Fibroblast of pulmonary artery (primary cell): Measurements from ENCODE around the gene CARD11.
"Not testable (repeated sequence)": the region's sequence is repeated elsewhere in the genome, so short reads cannot be mapped to it uniquely, and the experiment has no call there.

ENCODE experiments used
- DNase-seq: peaks from one replicate; pipeline ENCODE4 v3.0.0-alpha.2; 2010; ENCODE audit warnings: low read depth
- H3K4me3 ChIP-seq: replicated peaks from 2 replicates; pipeline ENCODE4 v1.5.1; 2011; ENCODE audit warnings: low read depth, mild to moderate bottlenecking, control low read depth, low read length, moderate library complexity
- TF ChIP-seq, protein P1 (sequence below): IDR thresholded peaks from 2 replicates; pipeline ENCODE4 v1.5.1; 2011; ENCODE audit warnings: mild to moderate bottlenecking, control low read depth, low read length, inconsistent platforms; ENCODE audit errors: missing control alignments

CARD11 gene

DNA sequence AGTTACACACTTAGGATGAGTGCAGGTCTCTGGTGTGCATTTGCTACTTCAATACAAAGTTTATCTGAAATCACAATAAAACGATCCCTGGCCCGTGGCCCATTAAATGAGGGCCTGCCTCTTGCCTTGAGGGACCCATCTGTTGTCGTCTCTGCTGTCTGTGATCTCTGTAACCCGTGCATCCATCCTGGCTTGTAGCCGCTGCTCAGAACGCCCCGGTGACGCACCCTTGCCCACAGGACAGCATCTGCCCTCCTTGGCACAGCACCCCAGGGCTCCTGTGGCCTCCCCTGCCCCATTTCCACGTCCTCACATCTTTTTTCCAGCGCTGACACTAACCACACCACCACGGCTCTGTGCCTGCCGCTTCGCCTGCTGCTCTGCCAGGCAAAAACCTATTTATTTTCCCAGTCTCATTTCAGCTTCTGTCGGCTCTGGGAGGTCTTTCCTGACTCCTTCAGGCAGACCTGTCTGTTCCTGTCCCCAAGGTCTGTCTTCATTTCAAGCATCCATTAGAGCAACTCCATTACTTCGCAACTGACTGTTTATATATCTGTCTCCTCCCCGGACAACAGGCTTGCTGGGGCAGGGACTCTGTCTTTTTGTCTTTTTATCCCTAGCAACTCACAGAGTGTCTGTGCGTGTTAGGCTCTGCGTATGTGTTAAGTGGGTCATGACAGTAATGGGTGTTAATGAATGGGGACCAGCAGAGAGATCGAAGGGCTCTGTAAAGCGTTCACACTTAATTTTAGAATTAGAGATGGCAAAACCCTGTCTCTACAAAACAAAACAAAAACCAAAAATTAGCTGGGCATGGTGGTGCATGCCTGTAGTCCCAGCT lies 16.4 kb downstream of the CARD11 start:
- TF ChIP-seq, protein P1, sequence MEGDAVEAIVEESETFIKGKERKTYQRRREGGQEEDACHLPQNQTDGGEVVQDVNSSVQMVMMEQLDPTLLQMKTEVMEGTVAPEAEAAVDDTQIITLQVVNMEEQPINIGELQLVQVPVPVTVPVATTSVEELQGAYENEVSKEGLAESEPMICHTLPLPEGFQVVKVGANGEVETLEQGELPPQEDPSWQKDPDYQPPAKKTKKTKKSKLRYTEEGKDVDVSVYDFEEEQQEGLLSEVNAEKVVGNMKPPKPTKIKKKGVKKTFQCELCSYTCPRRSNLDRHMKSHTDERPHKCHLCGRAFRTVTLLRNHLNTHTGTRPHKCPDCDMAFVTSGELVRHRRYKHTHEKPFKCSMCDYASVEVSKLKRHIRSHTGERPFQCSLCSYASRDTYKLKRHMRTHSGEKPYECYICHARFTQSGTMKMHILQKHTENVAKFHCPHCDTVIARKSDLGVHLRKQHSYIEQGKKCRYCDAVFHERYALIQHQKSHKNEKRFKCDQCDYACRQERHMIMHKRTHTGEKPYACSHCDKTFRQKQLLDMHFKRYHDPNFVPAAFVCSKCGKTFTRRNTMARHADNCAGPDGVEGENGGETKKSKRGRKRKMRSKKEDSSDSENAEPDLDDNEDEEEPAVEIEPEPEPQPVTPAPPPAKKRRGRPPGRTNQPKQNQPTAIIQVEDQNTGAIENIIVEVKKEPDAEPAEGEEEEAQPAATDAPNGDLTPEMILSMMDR = no peak
- DNase-seq = no peak
- H3K4me3 ChIP-seq = no peak overlapping the region

DNA sequence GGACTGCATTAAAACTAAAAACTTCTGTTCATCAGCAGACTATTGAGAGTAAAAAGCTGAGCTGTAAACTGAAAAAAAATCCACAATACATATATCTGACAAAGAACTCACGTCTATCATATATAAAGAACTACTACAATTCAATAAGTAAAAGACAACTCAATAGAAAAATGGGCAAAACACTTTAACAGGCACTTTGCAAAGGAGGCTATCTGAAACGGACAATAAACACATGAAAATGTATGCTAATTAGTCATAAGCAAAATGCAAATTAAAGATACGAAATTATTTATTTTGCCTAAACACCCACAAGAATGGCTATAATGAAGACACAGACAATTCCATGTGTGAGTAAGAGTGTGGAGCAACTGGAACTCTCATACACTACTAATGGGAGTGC lies 18.1 kb downstream of the CARD11 start:
- H3K4me3 ChIP-seq = no peak overlapping the region
- TF ChIP-seq, protein P1 = no peak
- DNase-seq = no peak

DNA sequence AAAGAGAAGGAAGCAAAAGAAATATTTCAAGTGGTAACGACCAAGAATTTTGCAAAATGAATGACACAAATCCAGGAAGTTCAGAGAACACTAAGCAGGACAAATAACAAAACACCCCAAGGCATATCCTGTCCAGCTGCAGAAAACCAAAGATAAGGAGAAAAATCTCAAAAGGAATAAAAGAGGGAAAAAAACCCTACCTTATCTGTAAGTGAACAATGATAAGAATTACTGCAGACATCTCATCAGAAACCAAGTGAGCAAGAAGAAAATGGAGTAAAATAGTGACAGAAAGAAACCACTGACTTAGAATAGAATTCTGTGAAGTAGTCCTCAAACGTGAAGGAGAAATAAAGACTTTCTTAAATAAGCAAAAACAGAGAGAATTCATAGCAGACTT lies 21.8 kb downstream of the CARD11 start:
- DNase-seq = peak; percentile 18
- TF ChIP-seq, protein P1 = no peak
- no peak overlapping the region for H3K4me3 ChIP-seq

DNA sequence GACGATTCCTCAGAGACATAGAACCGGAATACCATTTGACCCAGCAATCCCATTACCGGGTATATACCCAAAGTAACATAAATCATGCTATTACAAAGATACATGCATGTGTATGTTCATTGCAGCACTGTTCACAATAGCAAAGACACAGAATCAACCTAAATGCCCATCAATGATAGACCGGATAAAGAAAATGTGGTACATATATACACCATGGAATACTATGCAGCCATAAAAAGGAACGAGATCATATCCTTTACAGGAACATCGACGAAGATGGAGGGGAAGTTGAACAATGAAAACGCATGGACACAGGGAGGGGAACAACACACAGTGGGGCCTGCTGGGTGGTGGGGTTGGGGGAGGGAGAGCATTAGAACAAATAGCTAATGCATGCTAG lies 22.4 kb downstream of the CARD11 start:
- not testable (repeated sequence) for DNase-seq

DNA sequence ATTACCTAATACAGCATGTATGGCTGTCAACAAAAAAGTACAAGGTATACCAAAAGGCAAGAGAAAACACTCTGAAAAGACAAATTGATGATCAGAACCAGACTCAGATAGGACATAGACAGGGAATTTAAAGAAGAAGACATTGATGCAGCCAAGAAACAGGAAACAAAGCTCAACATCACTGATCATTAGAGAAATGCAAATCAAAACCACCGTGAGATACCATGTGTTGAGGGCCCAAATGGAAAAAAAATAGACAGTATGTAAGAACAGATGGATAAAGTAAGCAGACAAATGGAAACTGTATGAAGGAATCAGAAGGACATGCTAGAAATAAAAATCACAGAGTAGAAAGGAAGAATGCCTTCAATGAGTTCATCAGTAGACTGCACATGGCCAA lies 23.3 kb downstream of the CARD11 start:
- DNase-seq = no peak
- no peak overlapping the region for H3K4me3 ChIP-seq
- TF ChIP-seq, protein P1 = no peak

More for the DNA sequence above, 22.4 kb downstream of the CARD11 start:
- not testable (repeated sequence) for H3K4me3 ChIP-seq

DNA sequence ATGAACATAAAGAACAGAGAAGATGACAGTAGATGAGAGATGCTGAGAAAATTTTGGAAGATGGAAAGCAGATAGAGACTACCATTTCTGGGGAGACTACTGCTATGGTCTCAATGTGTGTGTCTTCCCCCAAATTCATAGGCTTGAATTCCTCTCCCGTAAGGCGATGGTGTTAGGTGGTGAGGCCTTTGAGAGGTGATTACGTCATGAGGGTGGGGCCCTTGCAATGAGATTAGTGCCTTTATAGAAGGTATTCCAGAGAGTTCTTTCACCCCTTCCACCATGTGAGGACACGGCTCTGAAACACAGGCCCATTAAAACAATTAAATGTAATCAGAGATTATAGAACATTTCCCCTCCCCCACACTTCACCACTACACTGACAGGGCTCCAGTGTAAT lies 23.9 kb downstream of the CARD11 start:
- TF ChIP-seq, protein P1 = no peak
- DNase-seq = no peak
- H3K4me3 ChIP-seq = no peak overlapping the region

DNA sequence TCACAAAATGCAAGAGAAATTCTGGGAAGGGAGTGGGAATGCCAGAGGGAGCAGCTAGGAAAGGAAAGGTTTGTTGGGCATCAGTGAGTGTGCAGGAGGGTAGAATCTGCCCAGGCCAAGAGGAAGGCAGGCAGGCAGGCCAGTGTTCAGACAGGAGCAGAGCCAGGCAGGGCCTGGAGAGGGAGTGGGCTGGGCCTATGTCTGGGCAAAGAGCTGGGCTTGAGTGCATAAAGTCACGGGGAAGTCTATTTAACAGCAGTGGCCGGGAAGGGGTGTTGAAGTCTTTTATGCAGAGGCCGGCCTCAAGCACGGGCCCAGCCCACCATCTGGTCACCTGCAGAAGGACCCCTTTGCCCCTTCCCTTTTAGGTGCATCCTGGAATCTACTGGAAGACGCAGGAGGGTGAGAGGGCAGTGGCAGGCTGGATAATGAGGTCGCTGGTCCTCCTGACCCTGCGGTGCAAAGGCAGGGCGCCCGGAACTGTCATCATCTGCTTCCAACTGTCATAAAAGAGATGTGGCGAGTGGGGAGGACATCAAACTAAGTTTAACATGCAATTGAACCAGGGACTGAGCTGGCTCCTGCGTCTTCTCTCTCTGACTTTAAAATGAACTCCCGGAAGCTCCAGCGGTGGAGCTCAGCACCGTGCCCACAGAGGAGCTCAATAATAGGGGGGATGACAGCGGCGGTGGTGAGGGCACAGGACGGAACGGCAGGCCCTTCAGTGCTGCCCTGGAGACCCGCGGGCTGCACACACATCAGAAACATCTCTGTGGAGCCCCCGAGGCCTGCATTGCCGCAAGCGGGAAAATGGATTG lies 29.5 kb downstream of the CARD11 start:
- TF ChIP-seq, protein P1 = no peak
- H3K4me3 ChIP-seq = no peak overlapping the region
- no peak for DNase-seq
